BE2C (cell line): Measurements from ENCODE around the gene C2CD2L.

Experiments
- DNase-seq: peaks from one replicate; pipeline ENCODE4 v3.0.0-alpha.2; 2020
- H3K27me3 ChIP-seq: fragments of 250-450 bp; sonication (Bioruptor Pico); 2 replicates; pipeline ENCODE4 v1.5.1; 2020; ENCODE audit warnings: mild to moderate bottlenecking
- H3K36me3 ChIP-seq: fragments of 250-450 bp; sonication (Bioruptor Pico); 2 replicates; pipeline ENCODE4 v1.5.1; 2020; ENCODE audit warnings: mild to moderate bottlenecking
- H3K4me1 ChIP-seq: fragments of 250-450 bp; sonication (Bioruptor Pico); 2 replicates; pipeline ENCODE4 v1.5.1; 2020
- H3K4me3 ChIP-seq: 2 replicates; pipeline ENCODE4 v1.5.1; 2011; ENCODE audit warnings: low read depth, low read length
- H3K9me3 ChIP-seq: fragments of 250-450 bp; sonication (Bioruptor Pico); 2 replicates; pipeline ENCODE4 v1.5.1; 2020
- TF ChIP-seq, protein P1 (sequence below): IDR thresholded peaks from 2 replicates; pipeline ENCODE4 v1.5.1; 2012; ENCODE audit warnings: mild to moderate bottlenecking, low read depth, low read length

The C2CD2L gene

DNA sequence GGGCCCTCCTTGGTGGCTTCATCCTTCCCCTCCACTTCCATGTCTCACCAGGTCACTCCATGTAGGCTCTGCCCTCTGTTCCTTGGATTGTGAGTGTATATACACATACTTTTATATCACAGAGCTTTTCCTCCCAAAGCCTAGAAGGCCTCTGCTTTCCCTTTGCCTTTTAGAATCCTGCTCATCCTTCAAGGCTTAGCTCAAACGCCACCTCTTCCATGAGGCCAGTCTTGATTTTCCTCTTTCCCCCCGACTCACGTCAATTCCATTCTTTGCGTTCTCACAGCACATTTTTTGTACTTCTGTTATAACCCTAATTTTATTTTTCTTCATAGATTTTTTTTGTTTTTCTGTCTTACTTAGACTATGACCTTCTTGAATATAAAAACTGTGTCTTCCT is 45.5 kb downstream of the C2CD2L start:
- peaks cover 4% of the 10 kb centered on the region; the same call in 1 of the 2 replicates for H3K27me3 ChIP-seq
- H3K9me3 ChIP-seq, result no peaks in the 10 kb centered on the region
- H3K36me3 ChIP-seq, result no peaks in the 10 kb centered on the region
- H3K4me3 ChIP-seq, result no peak overlapping the region
- H3K4me1 ChIP-seq, result peaks cover 3% of the 10 kb centered on the region; the same call in 1 of the 2 replicates
- DNase-seq, result no peak
- TF ChIP-seq, protein P1, sequence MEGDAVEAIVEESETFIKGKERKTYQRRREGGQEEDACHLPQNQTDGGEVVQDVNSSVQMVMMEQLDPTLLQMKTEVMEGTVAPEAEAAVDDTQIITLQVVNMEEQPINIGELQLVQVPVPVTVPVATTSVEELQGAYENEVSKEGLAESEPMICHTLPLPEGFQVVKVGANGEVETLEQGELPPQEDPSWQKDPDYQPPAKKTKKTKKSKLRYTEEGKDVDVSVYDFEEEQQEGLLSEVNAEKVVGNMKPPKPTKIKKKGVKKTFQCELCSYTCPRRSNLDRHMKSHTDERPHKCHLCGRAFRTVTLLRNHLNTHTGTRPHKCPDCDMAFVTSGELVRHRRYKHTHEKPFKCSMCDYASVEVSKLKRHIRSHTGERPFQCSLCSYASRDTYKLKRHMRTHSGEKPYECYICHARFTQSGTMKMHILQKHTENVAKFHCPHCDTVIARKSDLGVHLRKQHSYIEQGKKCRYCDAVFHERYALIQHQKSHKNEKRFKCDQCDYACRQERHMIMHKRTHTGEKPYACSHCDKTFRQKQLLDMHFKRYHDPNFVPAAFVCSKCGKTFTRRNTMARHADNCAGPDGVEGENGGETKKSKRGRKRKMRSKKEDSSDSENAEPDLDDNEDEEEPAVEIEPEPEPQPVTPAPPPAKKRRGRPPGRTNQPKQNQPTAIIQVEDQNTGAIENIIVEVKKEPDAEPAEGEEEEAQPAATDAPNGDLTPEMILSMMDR, result no peak

DNA sequence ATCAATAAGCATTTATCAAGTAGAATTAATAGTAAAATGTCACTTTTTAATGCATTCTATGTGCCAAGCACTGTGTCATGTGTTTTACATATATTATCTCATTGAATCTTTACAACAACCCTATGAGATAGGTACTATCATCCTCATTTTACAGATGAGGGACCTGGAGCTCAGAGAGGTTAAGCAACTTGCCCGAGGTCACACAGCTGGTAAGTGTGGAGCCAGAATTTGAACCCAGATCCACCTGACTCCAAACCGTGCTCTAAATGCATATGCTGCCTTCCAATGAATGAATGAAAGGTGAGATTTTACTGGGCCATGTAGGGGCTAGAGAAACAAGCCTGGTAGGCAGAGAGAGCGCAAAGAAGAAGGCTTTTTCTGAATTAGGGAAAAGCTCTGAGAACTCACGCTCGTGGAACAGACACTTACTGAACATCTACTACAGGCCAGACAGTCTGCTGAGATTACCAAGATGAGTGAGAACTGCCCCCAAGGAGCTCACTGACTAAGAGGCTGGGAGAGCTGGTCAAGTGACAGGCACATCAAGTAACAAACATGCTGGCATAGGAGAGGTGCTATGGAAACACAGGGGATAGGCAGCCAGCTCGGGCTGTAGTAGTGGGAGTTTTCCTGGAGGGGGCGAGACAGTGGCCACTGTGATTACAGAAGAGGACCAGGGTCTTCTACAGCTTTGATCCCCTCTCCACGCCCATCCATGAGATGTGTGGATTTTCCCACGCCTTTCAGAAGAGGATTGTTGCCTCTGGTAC is 46.1 kb downstream of the C2CD2L start:
- Histone ChIP-seq H3K9me3 (no peaks in the 10 kb centered on the region), H3K4me3 (no peak overlapping the region), H3K36me3 (no peaks in the 10 kb centered on the region), H3K27me3 (peaks cover 4% of the 10 kb centered on the region; the same call in 1 of the 2 replicates), H3K4me1 (peaks cover 3% of the 10 kb centered on the region; the same call in 1 of the 2 replicates)
- DNase-seq, result no peak
- TF ChIP-seq, protein P1, result peak; percentile 16; the same call in 1 of the 2 replicates

DNA sequence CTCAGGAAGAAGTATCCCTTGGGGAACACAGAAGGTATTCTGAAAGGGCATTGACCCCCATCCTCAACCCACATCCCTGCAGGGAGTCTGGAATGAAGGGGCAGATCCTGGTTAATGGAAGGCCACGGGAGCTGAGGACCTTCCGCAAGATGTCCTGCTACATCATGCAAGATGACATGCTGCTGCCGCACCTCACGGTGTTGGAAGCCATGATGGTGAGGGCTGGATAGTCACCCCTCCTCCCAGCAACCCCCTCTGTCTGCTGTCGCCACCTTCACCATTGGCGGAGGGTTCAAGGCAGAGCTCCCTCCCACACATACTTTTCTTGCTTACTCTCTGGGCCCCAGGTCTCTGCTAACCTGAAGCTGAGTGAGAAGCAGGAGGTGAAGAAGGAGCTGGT is 47.0 kb downstream of the C2CD2L start:
- TF ChIP-seq, protein P1, result no peak
- H3K27me3 ChIP-seq, result no peaks in the 10 kb centered on the region
- DNase-seq, result no peak
- no peaks in the 10 kb centered on the region for H3K36me3 ChIP-seq
- H3K4me1 ChIP-seq, result peaks cover 3% of the 10 kb centered on the region; the same call in 1 of the 2 replicates
- no peaks in the 10 kb centered on the region for H3K9me3 ChIP-seq
- no peak overlapping the region for H3K4me3 ChIP-seq

DNA sequence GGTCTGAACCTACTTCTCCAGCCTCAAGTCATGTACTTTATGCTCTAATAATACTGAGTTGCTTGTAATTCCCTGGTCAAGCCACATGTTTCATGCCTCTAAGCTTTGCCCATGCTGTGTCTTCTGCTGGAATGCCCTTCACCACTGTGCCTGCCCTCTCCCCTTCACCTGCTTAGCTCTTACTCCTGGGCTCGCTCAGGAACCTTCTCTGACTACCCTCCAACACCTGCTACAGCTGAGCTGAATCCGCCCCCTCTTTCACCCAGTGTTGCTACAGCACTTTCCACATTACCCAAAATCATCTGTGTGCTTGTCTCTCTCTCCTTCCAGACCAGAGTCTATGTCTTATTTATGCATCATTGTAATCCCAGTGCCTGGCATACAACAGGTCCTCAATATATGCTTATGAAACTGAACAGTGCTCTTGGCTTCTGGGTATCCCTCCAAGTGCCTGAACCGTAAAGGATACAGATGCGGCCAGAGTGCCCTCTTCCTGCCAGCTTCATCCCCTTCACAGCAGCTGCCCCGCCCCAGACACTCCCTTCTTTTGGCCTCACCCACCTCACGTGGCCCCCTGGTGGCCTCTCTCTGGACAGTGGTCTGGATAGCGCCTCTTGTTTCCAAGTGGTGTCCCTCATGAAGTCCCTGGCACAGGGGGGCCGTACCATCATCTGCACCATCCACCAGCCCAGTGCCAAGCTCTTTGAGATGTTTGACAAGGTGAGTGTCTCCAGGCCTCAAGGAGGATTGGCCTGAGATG is 48.8 kb downstream of the C2CD2L start:
- DNase-seq, result peak; percentile 57
- TF ChIP-seq, protein P1, result peak; percentile 39
- Histone ChIP-seq H3K27me3 (no peaks in the 10 kb centered on the region), H3K9me3 (no peaks in the 10 kb centered on the region), H3K36me3 (no peaks in the 10 kb centered on the region), H3K4me3 (no peak overlapping the region), H3K4me1 (peaks cover 3% of the 10 kb centered on the region; the same call in 1 of the 2 replicates)

DNA sequence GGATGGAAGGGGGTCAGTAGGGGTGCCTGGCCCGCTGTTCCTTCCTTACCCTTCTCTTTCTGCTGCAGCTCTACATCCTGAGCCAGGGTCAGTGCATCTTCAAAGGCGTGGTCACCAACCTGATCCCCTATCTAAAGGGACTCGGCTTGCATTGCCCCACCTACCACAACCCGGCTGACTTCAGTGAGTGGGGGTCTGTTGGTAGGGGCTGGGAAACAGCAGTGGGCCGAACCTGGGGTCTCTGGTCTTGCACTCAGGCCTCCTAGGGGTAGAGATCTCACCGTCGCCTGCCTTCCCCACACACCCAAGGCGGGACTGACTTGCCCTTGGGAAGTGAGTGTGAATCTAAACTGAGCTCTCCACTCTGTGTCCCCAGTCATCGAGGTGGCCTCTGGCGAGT is 49.4 kb downstream of the C2CD2L start:
- no peak for DNase-seq
- no peaks in the 10 kb centered on the region for H3K27me3 ChIP-seq
- H3K9me3 ChIP-seq, result no peaks in the 10 kb centered on the region
- no peak overlapping the region for H3K4me3 ChIP-seq
- H3K4me1 ChIP-seq, result peaks cover 3% of the 10 kb centered on the region; the same call in 1 of the 2 replicates
- H3K36me3 ChIP-seq, result no peaks in the 10 kb centered on the region
- TF ChIP-seq, protein P1, result no peak

DNA sequence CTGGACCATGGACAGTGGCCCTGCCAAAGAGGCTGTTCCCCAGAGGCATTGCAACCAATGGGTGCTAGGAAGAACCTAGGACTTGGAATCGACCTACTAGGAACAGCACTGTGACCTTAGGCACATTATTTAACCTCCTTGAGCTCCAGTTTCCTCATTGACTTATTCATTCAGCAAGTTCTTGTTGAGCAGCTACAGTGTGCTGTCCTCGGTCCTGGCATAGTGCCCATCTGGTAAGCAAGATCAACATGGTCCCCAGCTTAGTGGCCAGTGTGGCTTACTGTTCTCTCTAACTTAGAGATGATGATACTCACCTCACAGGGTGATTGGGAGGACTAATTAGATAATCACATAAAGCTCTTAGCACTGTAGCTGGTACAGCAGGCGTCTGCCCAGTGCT is 49.9 kb downstream of the C2CD2L start:
- TF ChIP-seq, protein P1, result no peak
- DNase-seq, result no peak
- H3K9me3 ChIP-seq, result no peaks in the 10 kb centered on the region
- no peaks in the 10 kb centered on the region for H3K36me3 ChIP-seq
- H3K27me3 ChIP-seq, result no peaks in the 10 kb centered on the region
- H3K4me3 ChIP-seq, result no peak overlapping the region
- H3K4me1 ChIP-seq, result peaks cover 3% of the 10 kb centered on the region; the same call in 1 of the 2 replicates
